Panc1 (cell line): ENCODE measurements around the gene SLAMF7. TPM values are rescaled to one million over a fixed set of nuclear protein-coding genes. Genes with fewer than 3 reads are reported as not detected.

Experiments used
- ATAC-seq: fragments of 200-7000 bp; cut with Tn5 transposase; 2 replicates; pipeline ENCODE4 v1.9.1; 2020; ENCODE audit warnings: mild to moderate bottlenecking, moderate library complexity
- BruUV-seq: library from RNA; stranded (reverse); fragments of 400-500 nt; replicated peaks from 2 replicates; lab custom pipeline; 2021; lab: Mats Ljungman, UMichigan
- CTCF ChIA-PET: fragments of 300-600 bp; sonication (Branson Sonifier 250); formaldehyde crosslinking; loops from one replicate; lab custom pipeline; 2022; ENCODE audit warnings: antibody characterized with exemption; lab: Charles Lee
- POLR2A ChIA-PET: fragments of 300-600 bp; sonication (Branson Sonifier 250); formaldehyde crosslinking; loops from one replicate; lab custom pipeline; 2022; ENCODE audit warnings: antibody characterized with exemption; lab: Charles Lee
- DNase-seq: peaks from one replicate; pipeline ENCODE4 v3.0.0-alpha.2; 2010; ENCODE audit warnings: low read depth, low spot score
- H3K27ac ChIP-seq: 2 replicates; pipeline ENCODE4 v1.5.1; 2011; ENCODE audit warnings: mild to moderate bottlenecking, low read length, inconsistent platforms
- H3K27me3 ChIP-seq: fragments of 200-500 bp; sonication (Bioruptor generic); 2 replicates; pipeline ENCODE4 v1.6.0; 2014; ENCODE audit warnings: low read length, inconsistent platforms; ENCODE audit not compliant: control insufficient read depth, insufficient read depth
- H3K36me3 ChIP-seq: fragments of 200-500 bp; sonication (Bioruptor generic); 2 replicates; pipeline ENCODE4 v1.5.1; 2014; ENCODE audit warnings: inconsistent platforms, mild to moderate bottlenecking, low read length, moderate library complexity; ENCODE audit not compliant: control insufficient read depth, insufficient read depth
- H3K4me1 ChIP-seq: 2 replicates; pipeline ENCODE4 v1.5.1; 2011; ENCODE audit warnings: inconsistent platforms, mild to moderate bottlenecking, low read length, moderate library complexity; ENCODE audit not compliant: control insufficient read depth, insufficient read depth
- H3K4me3 ChIP-seq, 2 experiments: 2 replicates each; pipeline ENCODE4 v1.5.1; 2011 to 2012; ENCODE audit warnings: low read depth in 2 of 2, low read length in 2 of 2, mild to moderate bottlenecking in 2 of 2, inconsistent platforms in 1 of 2, moderate library complexity in 1 of 2
- H3K9me3 ChIP-seq: fragments of 200-500 bp; sonication (Bioruptor generic); 2 replicates; pipeline ENCODE4 v1.5.1; 2014; ENCODE audit warnings: low read depth, mild to moderate bottlenecking, inconsistent platforms, low read length, moderate library complexity; ENCODE audit not compliant: control insufficient read depth, insufficient read depth
- POLR2AphosphoS5 ChIP-seq: IDR thresholded peaks from 2 replicates; pipeline ENCODE4 v1.6.1; 2012; ENCODE audit warnings: mild to moderate bottlenecking, low read depth, low read length, moderate library complexity
- SIN3A ChIP-seq: IDR thresholded peaks from 2 replicates; pipeline ENCODE4 v1.6.1; 2012; ENCODE audit warnings: low read depth, mild to moderate bottlenecking, low read length, moderate library complexity, borderline replicate concordance; ENCODE audit not compliant: insufficient read depth
- TCF7L2 ChIP-seq: IDR thresholded peaks from 2 replicates; pipeline ENCODE4 v1.6.1; 2011; ENCODE audit warnings: mild to moderate bottlenecking, low read depth, low read length, inconsistent platforms
- in situ Hi-C: cut with HindIII; loops from 2 replicates; pipeline ENCODE4 v1.10.0; 2016; ENCODE audit warnings: low sequenced_read_pairs, low pct_unique_long_range_greater_than_20kb
- intact Hi-C: fragments of 100-400 bp; cut with micrococcal nuclease; formaldehyde crosslinking; loops from one replicate; pipeline ENCODE4 v1.10.0; 2022; ENCODE audit not compliant: unreplicated experiment
- total RNA-seq: library from RNA; stranded (reverse); gene quantifications from one replicate; pipeline ENCODE4 v1.2.1, GENCODE V29; 2021; ENCODE audit not compliant: unreplicated experiment
- TF ChIP-seq, protein P1 (sequence below): fragments of 450-650 bp; IDR thresholded peaks from 2 replicates; pipeline ENCODE4 v1.5.1; 2017; ENCODE audit warnings: mild to moderate bottlenecking
- TF ChIP-seq, protein P2 (sequence below), 2 experiments: IDR thresholded peaks; 2 replicates each; pipeline ENCODE4 v1.6.1; 2011 to 2012; ENCODE audit warnings: low read depth in 2 of 2, control low read depth in 1 of 2, low read length in 1 of 2, mild to moderate bottlenecking in 1 of 2, moderate library complexity in 1 of 2; ENCODE audit not compliant: insufficient read depth in 1 of 2

SLAMF7 gene
- total RNA-seq, 1 experiment from 2014 or later: 0.21 TPM

DNA sequence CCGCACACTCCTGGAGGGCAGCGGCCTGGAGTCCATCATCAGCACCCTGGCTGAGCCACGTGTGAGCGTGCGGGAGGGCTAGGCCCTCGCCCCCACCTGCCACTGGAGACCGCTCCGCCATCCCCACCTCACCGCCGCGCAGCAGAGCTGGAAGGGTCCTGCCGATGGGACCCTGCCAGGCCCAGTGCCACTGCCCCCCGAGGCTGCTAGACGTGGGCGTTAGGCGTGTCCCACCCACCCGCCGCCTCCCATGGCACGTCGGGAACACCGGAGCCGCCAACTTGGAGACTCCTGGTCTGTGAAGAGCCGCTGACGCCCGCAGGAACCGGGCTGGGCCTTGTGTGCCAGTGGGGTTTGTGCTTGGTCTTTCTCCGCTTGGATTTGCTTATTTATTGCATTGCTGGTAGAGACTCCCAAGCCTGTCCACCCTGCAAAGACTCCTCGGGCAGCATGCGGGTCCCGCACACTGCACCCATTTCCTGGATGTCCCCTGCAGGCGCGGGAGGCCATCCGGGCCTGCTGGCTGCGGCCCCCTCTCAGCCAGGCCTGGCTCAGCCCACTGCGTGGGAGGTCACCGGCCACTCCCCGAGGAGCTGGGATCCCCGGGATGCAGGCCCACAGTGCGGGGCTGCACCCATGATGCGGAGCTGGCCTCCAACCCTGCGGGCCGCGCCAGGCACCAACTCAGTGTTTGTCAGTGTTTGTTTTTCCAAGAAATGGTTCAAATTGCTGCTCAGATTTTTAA lies 63.0 kb downstream of the SLAMF7 start:
- Histone ChIP-seq H3K27ac (no peak overlapping the region), H3K9me3 (no peaks in the 10 kb centered on the region), H3K4me1 (no peaks in the 10 kb centered on the region), H3K27me3 (no peaks in the 10 kb centered on the region), H3K36me3 (no peaks in the 10 kb centered on the region), H3K4me3 (no peak overlapping the region)
- in situ Hi-C loops (no loop called here), intact Hi-C loops (no loop called here)
- ATAC-seq (no peak), DNase-seq (no peak)
- TF ChIP-seq TCF7L2: no peak
- no peak for TF ChIP-seq POLR2AphosphoS5
- TF ChIP-seq SIN3A: no peak
- TF ChIP-seq, protein P1, sequence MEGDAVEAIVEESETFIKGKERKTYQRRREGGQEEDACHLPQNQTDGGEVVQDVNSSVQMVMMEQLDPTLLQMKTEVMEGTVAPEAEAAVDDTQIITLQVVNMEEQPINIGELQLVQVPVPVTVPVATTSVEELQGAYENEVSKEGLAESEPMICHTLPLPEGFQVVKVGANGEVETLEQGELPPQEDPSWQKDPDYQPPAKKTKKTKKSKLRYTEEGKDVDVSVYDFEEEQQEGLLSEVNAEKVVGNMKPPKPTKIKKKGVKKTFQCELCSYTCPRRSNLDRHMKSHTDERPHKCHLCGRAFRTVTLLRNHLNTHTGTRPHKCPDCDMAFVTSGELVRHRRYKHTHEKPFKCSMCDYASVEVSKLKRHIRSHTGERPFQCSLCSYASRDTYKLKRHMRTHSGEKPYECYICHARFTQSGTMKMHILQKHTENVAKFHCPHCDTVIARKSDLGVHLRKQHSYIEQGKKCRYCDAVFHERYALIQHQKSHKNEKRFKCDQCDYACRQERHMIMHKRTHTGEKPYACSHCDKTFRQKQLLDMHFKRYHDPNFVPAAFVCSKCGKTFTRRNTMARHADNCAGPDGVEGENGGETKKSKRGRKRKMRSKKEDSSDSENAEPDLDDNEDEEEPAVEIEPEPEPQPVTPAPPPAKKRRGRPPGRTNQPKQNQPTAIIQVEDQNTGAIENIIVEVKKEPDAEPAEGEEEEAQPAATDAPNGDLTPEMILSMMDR: no peak
- TF ChIP-seq, protein P2, sequence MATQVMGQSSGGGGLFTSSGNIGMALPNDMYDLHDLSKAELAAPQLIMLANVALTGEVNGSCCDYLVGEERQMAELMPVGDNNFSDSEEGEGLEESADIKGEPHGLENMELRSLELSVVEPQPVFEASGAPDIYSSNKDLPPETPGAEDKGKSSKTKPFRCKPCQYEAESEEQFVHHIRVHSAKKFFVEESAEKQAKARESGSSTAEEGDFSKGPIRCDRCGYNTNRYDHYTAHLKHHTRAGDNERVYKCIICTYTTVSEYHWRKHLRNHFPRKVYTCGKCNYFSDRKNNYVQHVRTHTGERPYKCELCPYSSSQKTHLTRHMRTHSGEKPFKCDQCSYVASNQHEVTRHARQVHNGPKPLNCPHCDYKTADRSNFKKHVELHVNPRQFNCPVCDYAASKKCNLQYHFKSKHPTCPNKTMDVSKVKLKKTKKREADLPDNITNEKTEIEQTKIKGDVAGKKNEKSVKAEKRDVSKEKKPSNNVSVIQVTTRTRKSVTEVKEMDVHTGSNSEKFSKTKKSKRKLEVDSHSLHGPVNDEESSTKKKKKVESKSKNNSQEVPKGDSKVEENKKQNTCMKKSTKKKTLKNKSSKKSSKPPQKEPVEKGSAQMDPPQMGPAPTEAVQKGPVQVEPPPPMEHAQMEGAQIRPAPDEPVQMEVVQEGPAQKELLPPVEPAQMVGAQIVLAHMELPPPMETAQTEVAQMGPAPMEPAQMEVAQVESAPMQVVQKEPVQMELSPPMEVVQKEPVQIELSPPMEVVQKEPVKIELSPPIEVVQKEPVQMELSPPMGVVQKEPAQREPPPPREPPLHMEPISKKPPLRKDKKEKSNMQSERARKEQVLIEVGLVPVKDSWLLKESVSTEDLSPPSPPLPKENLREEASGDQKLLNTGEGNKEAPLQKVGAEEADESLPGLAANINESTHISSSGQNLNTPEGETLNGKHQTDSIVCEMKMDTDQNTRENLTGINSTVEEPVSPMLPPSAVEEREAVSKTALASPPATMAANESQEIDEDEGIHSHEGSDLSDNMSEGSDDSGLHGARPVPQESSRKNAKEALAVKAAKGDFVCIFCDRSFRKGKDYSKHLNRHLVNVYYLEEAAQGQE (IDR thresholded peaks at IDR 0.05; ENCODE audit: insufficient read depth in 1 of 2, low read depth in 2 of 2, low read length in 1 of 2): no peak
- ChIA-PET POLR2A (no interaction called here), CTCF (no interaction called here)
- BruUV-seq: no TSS peak

Other genes with a start within 250 kb of the SLAMF7 start
- gene SLAMF6, start 216.0 kb upstream of the SLAMF7 start, total RNA-seq: not detected
- 0.26 TPM for gene CD84, start 159.8 kb upstream of the SLAMF7 start, total RNA-seq
- not detected for gene SLAMF1, start 92.2 kb upstream of the SLAMF7 start, total RNA-seq
- gene CD48, start 27.4 kb upstream of the SLAMF7 start, total RNA-seq: 0.67 TPM
- 0.10 TPM for gene LY9, start 56.9 kb downstream of the SLAMF7 start, total RNA-seq
- gene CD244, start 123.6 kb downstream of the SLAMF7 start, total RNA-seq: not detected
- gene ITLN1, start 145.9 kb downstream of the SLAMF7 start, total RNA-seq: not detected
- not detected for gene ITLN2, start 215.6 kb downstream of the SLAMF7 start, total RNA-seq